ENCODE results near the gene DISP2. TPM values are rescaled to one million over a fixed set of nuclear protein-coding genes. Genes with fewer than 3 reads are reported as not detected.

DISP2 gene, protein sequence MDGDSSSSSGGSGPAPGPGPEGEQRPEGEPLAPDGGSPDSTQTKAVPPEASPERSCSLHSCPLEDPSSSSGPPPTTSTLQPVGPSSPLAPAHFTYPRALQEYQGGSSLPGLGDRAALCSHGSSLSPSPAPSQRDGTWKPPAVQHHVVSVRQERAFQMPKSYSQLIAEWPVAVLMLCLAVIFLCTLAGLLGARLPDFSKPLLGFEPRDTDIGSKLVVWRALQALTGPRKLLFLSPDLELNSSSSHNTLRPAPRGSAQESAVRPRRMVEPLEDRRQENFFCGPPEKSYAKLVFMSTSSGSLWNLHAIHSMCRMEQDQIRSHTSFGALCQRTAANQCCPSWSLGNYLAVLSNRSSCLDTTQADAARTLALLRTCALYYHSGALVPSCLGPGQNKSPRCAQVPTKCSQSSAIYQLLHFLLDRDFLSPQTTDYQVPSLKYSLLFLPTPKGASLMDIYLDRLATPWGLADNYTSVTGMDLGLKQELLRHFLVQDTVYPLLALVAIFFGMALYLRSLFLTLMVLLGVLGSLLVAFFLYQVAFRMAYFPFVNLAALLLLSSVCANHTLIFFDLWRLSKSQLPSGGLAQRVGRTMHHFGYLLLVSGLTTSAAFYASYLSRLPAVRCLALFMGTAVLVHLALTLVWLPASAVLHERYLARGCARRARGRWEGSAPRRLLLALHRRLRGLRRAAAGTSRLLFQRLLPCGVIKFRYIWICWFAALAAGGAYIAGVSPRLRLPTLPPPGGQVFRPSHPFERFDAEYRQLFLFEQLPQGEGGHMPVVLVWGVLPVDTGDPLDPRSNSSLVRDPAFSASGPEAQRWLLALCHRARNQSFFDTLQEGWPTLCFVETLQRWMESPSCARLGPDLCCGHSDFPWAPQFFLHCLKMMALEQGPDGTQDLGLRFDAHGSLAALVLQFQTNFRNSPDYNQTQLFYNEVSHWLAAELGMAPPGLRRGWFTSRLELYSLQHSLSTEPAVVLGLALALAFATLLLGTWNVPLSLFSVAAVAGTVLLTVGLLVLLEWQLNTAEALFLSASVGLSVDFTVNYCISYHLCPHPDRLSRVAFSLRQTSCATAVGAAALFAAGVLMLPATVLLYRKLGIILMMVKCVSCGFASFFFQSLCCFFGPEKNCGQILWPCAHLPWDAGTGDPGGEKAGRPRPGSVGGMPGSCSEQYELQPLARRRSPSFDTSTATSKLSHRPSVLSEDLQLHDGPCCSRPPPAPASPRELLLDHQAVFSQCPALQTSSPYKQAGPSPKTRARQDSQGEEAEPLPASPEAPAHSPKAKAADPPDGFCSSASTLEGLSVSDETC (N-terminal part only)
- total RNA-seq, result 0.11 and 0.13 TPM in 2 replicates

DNA sequence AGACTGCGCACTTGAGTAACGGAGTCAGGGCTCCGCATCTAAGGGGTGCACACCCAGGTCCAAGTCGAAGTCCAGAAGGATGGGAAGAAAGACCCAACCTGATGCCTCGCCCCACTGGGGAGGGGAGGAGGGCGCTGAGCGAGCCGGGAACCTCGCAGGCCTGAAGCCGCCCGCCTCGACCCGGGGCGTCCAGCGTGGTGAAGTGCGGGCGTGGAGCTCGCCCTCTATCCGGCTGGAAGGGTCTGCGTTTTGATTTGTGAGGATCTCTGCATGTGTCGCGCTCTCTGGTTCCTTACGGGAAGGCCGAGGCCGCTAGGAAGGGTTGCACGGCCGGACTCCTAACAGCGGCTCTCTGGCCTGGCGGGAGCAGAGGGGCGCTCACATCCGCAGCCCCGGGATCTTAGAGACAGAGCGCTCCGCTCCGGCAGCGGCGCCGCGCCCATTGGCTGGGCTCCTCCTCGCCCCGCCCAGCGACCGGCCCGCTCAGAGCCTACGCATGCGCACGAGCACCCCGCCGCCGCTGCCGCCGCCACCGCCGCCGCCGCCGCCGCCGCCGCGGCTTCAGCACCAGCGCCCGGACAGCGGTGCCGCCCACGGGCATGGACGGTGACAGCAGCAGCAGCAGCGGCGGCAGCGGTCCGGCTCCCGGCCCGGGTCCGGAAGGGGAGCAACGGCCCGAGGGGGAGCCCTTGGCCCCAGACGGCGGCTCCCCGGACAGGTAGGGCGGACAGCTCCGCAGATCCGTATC is at the start of gene DISP2:
DISP2 (plus strand) TSS at position 497 of the 748 bp plus-strand sequence; CDS start at position 600, 103 bp downstream.

DNA sequence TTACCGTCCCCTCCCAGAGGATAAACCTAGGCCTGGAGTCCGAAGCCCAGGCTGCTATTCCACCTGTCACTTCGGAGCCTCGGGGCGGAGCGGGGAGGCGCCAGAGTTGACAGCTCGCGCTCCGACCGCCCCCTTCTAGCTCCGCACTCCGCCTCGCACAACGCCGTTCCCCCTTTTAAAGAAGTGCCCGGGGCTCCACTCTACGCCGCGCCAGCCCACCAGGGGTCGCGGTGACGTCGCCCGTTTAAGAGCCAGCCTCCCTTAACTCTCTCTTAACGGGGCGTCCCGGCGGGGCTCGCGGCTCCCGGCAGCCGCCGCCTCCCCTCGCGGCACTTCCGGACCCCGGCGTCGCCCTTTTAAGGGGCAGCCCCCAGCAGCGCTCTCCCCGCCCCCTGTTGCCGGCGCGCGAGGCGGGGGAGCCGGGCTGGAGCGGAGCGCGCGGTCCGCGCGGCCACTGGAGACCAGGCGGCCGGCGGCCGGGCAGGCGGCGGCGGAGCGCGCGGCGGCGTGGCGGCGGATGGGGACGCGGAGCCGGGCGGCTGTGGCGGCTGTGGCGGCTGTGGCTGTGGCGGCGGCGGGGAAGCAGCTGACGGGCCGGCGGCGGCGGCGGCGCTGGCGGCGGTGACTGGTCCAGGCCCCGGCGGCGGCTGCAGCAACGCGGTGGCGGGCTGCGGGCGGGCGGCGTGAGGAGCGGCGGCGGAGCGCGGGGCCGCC is 34.6 kb upstream of the DISP2 start, which contains the start of gene INAFM2:
INAFM2 (plus strand) TSS at position 454 of the 714 bp plus-strand sequence. CDS start 364 bp downstream, outside the sequence.

DNA sequence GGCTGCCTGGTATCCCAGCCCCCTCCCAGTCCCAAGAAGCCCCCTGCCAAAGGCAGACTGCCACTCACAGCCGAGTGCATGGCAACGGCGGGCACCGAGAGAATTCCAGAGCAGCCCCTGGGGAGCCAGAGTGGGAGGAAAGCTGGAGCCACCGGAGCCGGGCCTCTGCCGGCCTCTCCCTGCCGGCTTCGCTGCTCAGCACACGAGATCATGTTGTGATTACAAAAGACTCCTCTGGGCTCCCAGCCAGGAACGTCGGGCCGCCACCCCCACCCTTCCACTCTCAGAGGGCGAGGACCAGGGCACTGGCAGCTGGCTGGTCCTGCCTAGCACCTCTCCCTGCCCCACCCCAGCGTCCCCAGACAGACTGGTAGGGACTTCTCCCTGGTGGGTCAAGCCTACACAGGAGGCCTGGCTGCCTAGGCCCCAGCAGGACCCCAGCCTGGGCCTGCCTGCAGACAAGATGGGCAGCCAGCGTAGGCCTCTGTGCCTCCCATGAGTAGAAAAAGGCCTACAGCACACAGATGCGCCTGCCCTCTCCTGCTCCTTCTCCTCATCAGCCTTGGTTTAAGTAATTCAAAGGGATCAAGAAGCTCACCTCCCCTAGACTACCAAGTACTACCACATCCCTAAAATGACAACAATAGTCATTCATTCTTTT is 17.1 kb upstream of the DISP2 start, which contains the start of gene CCDC9B:
CCDC9B (minus strand) TSS at position 200 of the 661 bp plus-strand sequence; CDS start at position 80, 120 bp downstream.

DNA sequence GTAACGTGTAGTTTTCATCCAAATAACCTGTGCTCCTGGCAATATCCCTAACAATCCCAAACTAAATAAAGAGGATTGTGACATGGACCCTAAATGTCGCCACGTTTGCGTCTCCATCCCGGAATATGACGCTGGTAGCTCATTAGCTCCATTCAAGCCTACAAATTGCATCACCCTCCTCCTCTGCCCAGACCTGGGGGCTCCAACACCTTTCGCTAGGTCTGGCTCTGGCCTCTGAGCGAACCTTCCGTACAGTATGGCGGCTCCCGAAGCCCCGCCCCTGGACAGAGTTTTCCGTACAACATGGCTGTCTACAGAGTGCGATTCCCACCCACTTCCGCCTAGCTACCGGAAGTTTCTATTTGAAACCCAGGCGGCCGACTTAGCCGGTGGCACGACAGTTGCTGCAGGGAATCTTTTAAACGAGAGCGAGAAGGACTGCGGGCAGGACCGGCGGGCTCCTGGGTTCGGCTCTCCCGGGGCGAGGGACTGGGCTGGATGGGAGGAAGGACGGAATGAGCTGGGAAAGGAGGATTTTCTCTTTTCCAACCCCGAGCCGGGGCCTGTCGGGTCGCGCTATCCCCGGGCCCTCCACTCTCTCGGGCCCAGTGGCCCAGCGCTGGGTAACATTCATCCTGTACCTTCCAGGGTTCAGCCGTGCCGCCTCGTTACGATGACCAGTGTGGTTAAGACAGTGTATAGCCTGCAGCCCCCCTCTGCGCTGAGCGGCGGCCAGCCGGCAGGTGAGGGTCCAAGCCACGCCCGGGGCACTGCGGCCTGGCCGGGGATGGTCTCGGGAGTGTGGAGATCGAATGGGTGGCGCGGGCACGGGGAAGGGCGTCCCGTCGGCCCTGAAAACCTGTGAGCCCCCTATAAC is 24.8 kb downstream of the DISP2 start, which contains the start of gene KNSTRN:
KNSTRN (plus strand) TSS at position 142 of the 877 bp plus-strand sequence; CDS start at position 257, 115 bp downstream.

DNA sequence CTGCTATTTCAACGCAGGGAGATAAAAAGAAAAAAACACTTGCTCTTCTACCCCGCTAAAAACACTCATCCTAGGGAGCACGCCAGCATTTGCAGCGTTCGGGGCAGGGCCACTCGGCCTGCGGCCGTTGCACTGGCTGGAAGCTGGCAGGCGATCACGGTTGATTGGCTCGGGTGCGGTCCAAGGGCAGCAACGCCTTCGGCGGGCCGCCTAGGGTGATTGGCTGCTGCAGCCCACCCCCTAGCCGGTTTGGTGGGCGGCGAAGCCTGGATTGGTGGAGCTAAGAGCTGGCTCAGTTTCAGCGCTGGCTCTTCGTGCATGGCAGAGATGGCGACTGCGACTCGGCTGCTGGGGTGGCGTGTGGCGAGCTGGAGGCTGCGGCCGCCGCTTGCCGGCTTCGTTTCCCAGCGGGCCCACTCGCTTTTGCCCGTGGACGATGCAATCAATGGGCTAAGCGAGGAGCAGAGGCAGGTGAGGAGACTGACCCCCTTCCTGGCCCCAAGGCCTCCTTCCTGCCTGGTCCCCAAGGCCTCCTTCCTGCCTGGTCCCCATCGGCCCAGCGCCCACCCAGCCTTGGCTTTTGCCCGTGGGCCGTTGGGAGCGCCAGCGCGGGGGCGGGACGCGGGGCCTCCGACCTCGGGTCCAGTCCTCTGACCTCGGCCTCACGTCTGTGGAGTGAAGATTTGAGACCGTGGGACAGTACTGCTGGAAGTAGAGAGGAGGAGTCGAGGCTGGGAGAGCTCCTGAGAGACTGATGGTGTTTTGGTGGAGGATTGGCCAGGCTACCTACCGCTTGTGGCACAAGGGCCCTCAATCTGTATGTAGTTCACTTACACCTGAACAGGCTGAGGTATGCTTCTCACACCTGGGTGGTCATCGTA is 47.7 kb downstream of the DISP2 start, which contains the start of gene IVD:
IVD (plus strand) TSS at position 295 of the 881 bp plus-strand sequence; CDS start at position 328, 33 bp downstream.

Other genes starting within 250 kb of the DISP2 start
- gene BMF, start 249.3 kb upstream of the DISP2 start, total RNA-seq, result 3.2 and 3.5 TPM in 2 replicates
- gene BUB1B, start 197.2 kb upstream of the DISP2 start, total RNA-seq, result 10.7 and 16.3 TPM in 2 replicates
- gene PAK6, start 119.2 kb upstream of the DISP2 start, total RNA-seq, result not detected in 2 replicates
- gene ANKRD63, start 75.2 kb upstream of the DISP2 start, total RNA-seq, result not detected in 2 replicates
- not detected in 2 replicates for gene PLCB2, start 50.3 kb upstream of the DISP2 start, total RNA-seq
- gene INAFM2, start 34.5 kb upstream of the DISP2 start, total RNA-seq, result 6.1 and 6.7 TPM in 2 replicates
- 8.5 and 12.5 TPM in 2 replicates for gene CCDC9B, start 17.3 kb upstream of the DISP2 start, total RNA-seq
- not detected in 2 replicates for gene PHGR1, start 7.2 kb upstream of the DISP2 start, total RNA-seq
- 32.6 and 32.7 TPM in 2 replicates for gene KNSTRN, start 24.5 kb downstream of the DISP2 start, total RNA-seq
- gene IVD, start 47.6 kb downstream of the DISP2 start, total RNA-seq, result 33.5 and 35.7 TPM in 2 replicates
- 5.7 and 8.1 TPM in 2 replicates for gene BAHD1, start 82.7 kb downstream of the DISP2 start, total RNA-seq
- gene CHST14, start 112.8 kb downstream of the DISP2 start, total RNA-seq, result 13.3 and 15.8 TPM in 2 replicates
- gene CCDC32, start 206.8 kb downstream of the DISP2 start, total RNA-seq, result 27.7 and 28.1 TPM in 2 replicates
- gene RPUSD2, start 211.1 kb downstream of the DISP2 start, total RNA-seq, result 8.2 and 8.6 TPM in 2 replicates
- gene KNL1, start 236.0 kb downstream of the DISP2 start, total RNA-seq, result 15.5 and 23.8 TPM in 2 replicates